Inferior parietal cortex (tissue), 1 donor: ENCODE data around the gene NUMBL.

ENCODE experiments used
- DNase-seq: peaks from one replicate; pipeline ENCODE4 v3.0.0-alpha.2; 2016; ENCODE audit errors: extremely low spot score

Gene NUMBL

GRCh38 chr19:40690693-40691420 is 406 bp upstream of the NUMBL start:
- DNase-seq: peak; percentile 76

GRCh38 chr19:40689339-40690049 is 957 bp downstream of the NUMBL start:
- DNase-seq: no peak

GRCh38 chr19:40688987-40689338 is 1.5 kb downstream of the NUMBL start:
- no peak for DNase-seq

- DNase-seq: no peak
These were observed 2.1 kb downstream of the NUMBL start for GRCh38 chr19:40688309-40688708.

GRCh38 chr19:40687525-40688016 is 2.9 kb downstream of the NUMBL start:
- DNase-seq: no peak

GRCh38 chr19:40686882-40687524 is 3.4 kb downstream of the NUMBL start:
- DNase-seq: no peak

GRCh38 chr19:40685563-40685962 is 4.9 kb downstream of the NUMBL start:
- no peak for DNase-seq

- no peak for DNase-seq
These were observed 5.4 kb downstream of the NUMBL start for GRCh38 chr19:40685016-40685526.

GRCh38 chr19:40684280-40684679 is 6.2 kb downstream of the NUMBL start:
- no peak for DNase-seq

GRCh38 chr19:40683437-40683836 is 7.0 kb downstream of the NUMBL start:
- no peak for DNase-seq

GRCh38 chr19:40682431-40682964 is 8.0 kb downstream of the NUMBL start:
- no peak for DNase-seq

- DNase-seq: no peak
These were observed 9.4 kb downstream of the NUMBL start for GRCh38 chr19:40681039-40681438.

GRCh38 chr19:40677156-40677555 is 13.3 kb downstream of the NUMBL start:
- no peak for DNase-seq

GRCh38 chr19:40674291-40674690 is 16.2 kb downstream of the NUMBL start:
- DNase-seq: no peak

- no peak for DNase-seq
These were observed 17.1 kb downstream of the NUMBL start for GRCh38 chr19:40673397-40673796.

- no peak for DNase-seq
These were observed 17.7 kb downstream of the NUMBL start for GRCh38 chr19:40672573-40673299.

- no peak for DNase-seq
These were observed 18.4 kb downstream of the NUMBL start for GRCh38 chr19:40672038-40672437.

- no peak for DNase-seq
These were observed 19.0 kb downstream of the NUMBL start for GRCh38 chr19:40671404-40671803.

GRCh38 chr19:40668991-40669614 is 21.3 kb downstream of the NUMBL start:
- DNase-seq: no peak

GRCh38 chr19:40667602-40668001 is 22.8 kb downstream of the NUMBL start:
- no peak for DNase-seq

GRCh38 chr19:40666803-40667438 is 23.5 kb downstream of the NUMBL start:
- DNase-seq: no peak
